Measurements from ENCODE around the gene TAMM41. TPM values are rescaled to one million over a fixed set of nuclear protein-coding genes. Genes with fewer than 3 reads are reported as not detected.
A peak's percentile ranks its signal among the peaks of the same experiment; 100 is the strongest.

TAMM41 gene
- total RNA-seq, 1 experiment from 2014 or later, result 25.3 TPM

DNA sequence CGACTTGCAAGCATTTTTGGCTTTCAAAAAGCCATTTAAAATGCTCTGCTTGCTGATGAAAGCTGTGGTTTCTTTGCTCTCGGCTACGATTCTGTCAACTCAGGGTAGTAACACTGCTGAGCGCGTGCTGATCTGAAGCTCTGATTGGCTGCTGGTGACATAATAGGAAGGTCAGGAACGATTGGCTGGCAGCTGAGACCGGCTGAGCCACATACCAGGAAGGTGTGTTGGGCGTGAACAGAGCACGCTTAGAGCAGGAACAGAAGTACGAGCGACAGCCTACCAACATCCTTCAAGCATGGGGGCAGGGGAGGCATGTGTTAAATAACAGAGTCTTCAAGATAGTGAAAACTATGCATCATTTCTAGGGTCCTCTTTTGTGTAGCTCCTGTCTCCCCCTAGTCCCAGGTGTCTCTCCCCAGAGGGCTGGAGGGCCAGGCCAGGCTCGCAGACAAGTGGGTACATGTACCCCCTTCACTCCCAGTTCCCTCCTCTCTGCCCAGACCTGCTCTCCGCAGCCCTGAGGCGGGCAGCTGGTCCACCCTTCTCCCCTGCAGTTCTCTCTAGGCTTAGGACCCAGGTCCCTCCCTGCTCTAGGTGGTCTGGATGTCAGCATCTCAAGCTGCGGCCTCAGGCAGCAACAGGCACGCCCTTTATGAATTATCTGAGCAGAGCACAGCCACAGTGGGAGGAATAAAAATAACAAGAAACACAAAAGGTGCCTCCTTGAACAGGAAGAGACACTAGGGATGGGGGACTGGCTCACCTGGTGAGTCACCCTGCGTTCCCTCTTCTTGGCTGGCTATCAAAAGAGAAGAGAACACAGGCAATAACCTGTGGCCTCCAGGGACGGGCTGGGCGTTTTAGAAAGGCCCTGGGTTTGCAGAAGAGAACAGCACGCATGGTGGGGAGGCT, 76.0 kb downstream of the TAMM41 start:
- Histone ChIP-seq H3K4me3 (ENCODE audit: low read depth, low read length, poor library complexity, severe bottlenecking) (no peak overlapping the region), H3K27me3 (replicated peaks; ENCODE audit: insufficient read depth, low read depth, low read length, poor library complexity) (no peaks in the 10 kb centered on the region), H3K27ac (ENCODE audit: low read depth, low read length, poor library complexity, severe bottlenecking) (no peak overlapping the region), H3K9me3 (ENCODE audit: low read depth, low read length, poor library complexity, severe bottlenecking) (no peaks in the 10 kb centered on the region), H3K4me1 (ENCODE audit: insufficient read depth, low read length, poor library complexity, severe bottlenecking) (no peaks in the 10 kb centered on the region), H3K36me3 (ENCODE audit: insufficient read depth, low read length, poor library complexity, severe bottlenecking) (no peaks in the 10 kb centered on the region)
- POLR2A ChIA-PET (ENCODE audit: low non-redundant PET), result no interaction called here
- CTCF ChIA-PET, result no interaction called here
- BruUV-seq (replicated peaks), result no TSS peak
- intact Hi-C loops (cut with micrococcal nuclease; ENCODE audit: unreplicated experiment), result no loop called here
- DNase-seq (ENCODE audit: low spot score), result peak; percentile 63
- TF ChIP-seq, protein P1, sequence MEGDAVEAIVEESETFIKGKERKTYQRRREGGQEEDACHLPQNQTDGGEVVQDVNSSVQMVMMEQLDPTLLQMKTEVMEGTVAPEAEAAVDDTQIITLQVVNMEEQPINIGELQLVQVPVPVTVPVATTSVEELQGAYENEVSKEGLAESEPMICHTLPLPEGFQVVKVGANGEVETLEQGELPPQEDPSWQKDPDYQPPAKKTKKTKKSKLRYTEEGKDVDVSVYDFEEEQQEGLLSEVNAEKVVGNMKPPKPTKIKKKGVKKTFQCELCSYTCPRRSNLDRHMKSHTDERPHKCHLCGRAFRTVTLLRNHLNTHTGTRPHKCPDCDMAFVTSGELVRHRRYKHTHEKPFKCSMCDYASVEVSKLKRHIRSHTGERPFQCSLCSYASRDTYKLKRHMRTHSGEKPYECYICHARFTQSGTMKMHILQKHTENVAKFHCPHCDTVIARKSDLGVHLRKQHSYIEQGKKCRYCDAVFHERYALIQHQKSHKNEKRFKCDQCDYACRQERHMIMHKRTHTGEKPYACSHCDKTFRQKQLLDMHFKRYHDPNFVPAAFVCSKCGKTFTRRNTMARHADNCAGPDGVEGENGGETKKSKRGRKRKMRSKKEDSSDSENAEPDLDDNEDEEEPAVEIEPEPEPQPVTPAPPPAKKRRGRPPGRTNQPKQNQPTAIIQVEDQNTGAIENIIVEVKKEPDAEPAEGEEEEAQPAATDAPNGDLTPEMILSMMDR (conservative IDR thresholded peaks at IDR 0.05; ENCODE audit: low read depth, low read length), result no peak
- TF ChIP-seq EZH2 (IDR thresholded peaks at IDR 0.05; ENCODE audit: borderline replicate concordance, low read depth, low read length, poor library complexity, severe bottlenecking), result no peak

DNA sequence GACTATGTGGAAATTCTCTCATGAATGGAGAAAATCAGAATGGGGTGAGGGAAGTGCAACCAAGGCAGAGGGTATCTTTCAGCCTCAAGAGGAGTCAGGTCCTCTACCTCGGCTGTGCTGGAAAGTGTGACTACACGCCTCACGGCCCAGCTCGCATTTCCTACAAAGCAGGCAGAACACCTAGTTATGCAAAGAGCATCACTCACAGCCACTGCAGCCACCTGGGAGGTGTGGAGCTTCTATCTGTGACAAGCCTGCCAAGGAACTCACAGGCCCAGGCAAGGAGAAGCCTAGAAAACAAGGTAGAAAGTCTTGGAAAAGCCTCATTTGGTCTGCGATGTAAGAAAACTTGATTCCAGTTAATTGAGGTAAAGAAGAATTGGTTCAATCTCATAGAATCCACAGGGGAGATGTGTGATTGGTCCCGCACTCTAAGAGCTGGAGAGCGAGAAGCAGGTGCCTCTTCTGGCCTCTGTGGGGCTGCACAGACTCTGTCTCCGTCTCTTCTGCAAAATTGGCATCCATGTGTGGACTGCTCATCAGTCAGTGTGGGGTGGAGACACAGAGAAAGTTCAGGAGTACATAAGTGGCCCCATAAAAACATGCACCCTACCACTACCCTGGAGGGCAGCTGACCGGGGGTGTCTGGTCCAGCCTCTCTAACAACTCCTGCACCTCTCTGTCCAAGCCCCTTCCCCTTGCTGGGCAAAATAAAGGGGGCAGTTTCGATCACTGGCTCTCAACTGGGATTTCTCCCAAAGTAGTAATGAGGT, 76.8 kb downstream of the TAMM41 start:
- no peaks in the 10 kb centered on the region for H3K36me3 ChIP-seq (ENCODE audit: insufficient read depth, low read length, poor library complexity, severe bottlenecking)
- BruUV-seq (replicated peaks), result no TSS peak
- H3K4me3 ChIP-seq (ENCODE audit: low read depth, low read length, poor library complexity, severe bottlenecking), result no peak overlapping the region
- intact Hi-C loops (cut with micrococcal nuclease; ENCODE audit: unreplicated experiment), result no loop called here
- no peak for DNase-seq (ENCODE audit: low spot score)
- no peaks in the 10 kb centered on the region for H3K9me3 ChIP-seq (ENCODE audit: low read depth, low read length, poor library complexity, severe bottlenecking)
- no peak overlapping the region for H3K27ac ChIP-seq (ENCODE audit: low read depth, low read length, poor library complexity, severe bottlenecking)
- TF ChIP-seq EZH2 (IDR thresholded peaks at IDR 0.05; ENCODE audit: borderline replicate concordance, low read depth, low read length, poor library complexity, severe bottlenecking), result no peak
- TF ChIP-seq, protein P1 (conservative IDR thresholded peaks at IDR 0.05; ENCODE audit: low read depth, low read length), result no peak
- no peaks in the 10 kb centered on the region for H3K4me1 ChIP-seq (ENCODE audit: insufficient read depth, low read length, poor library complexity, severe bottlenecking)
- POLR2A ChIA-PET (ENCODE audit: low non-redundant PET), result no interaction called here
- CTCF ChIA-PET, result no interaction called here
- no peaks in the 10 kb centered on the region for H3K27me3 ChIP-seq (replicated peaks; ENCODE audit: insufficient read depth, low read depth, low read length, poor library complexity)

DNA sequence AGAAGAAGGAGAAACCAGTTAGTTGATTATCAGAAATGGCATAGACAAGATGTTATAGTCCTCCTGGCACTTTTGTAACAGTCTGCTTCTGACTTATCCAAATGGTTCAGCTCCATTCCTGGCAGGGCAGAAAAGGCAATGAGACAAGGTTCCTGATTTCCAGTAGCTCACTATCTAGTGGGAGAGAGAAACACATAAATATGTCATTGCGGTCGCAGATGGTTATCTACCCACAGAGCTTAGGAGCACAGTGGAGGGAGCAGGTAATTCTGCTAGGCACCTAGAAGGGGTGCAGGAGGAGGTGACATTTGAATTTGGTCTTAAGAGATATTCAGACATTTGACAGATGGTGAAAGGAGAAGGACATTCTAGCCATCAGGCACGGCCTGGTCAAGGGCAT, 78.1 kb downstream of the TAMM41 start:
- no TSS peak for BruUV-seq (replicated peaks)
- no peaks in the 10 kb centered on the region for H3K27me3 ChIP-seq (replicated peaks; ENCODE audit: insufficient read depth, low read depth, low read length, poor library complexity)
- ChIA-PET POLR2A (ENCODE audit: low non-redundant PET) (no interaction called here), CTCF (no interaction called here)
- no peaks in the 10 kb centered on the region for H3K4me1 ChIP-seq (ENCODE audit: insufficient read depth, low read length, poor library complexity, severe bottlenecking)
- no peak for TF ChIP-seq EZH2 (IDR thresholded peaks at IDR 0.05; ENCODE audit: borderline replicate concordance, low read depth, low read length, poor library complexity, severe bottlenecking)
- TF ChIP-seq, protein P1 (conservative IDR thresholded peaks at IDR 0.05; ENCODE audit: low read depth, low read length), result no peak
- DNase-seq (ENCODE audit: low spot score), result no peak
- intact Hi-C loops (cut with micrococcal nuclease; ENCODE audit: unreplicated experiment), result no loop called here
- H3K27ac ChIP-seq (ENCODE audit: low read depth, low read length, poor library complexity, severe bottlenecking), result no peak overlapping the region
- no peak overlapping the region for H3K4me3 ChIP-seq (ENCODE audit: low read depth, low read length, poor library complexity, severe bottlenecking)
- no peaks in the 10 kb centered on the region for H3K36me3 ChIP-seq (ENCODE audit: insufficient read depth, low read length, poor library complexity, severe bottlenecking)
- no peaks in the 10 kb centered on the region for H3K9me3 ChIP-seq (ENCODE audit: low read depth, low read length, poor library complexity, severe bottlenecking)

Measured in A673 (cell line).